ENCODE measurements around the gene CNGA3. TPM values are rescaled to one million over a fixed set of nuclear protein-coding genes. Genes with fewer than 3 reads are reported as not detected.

The CNGA3 gene
- total and polyA plus RNA-seq, 2 of the 8 experiments (the other 6 are each of a cell fraction or from before 2014, with no cell fraction given) = 0.02 TPM; not detected in 1

DNA sequence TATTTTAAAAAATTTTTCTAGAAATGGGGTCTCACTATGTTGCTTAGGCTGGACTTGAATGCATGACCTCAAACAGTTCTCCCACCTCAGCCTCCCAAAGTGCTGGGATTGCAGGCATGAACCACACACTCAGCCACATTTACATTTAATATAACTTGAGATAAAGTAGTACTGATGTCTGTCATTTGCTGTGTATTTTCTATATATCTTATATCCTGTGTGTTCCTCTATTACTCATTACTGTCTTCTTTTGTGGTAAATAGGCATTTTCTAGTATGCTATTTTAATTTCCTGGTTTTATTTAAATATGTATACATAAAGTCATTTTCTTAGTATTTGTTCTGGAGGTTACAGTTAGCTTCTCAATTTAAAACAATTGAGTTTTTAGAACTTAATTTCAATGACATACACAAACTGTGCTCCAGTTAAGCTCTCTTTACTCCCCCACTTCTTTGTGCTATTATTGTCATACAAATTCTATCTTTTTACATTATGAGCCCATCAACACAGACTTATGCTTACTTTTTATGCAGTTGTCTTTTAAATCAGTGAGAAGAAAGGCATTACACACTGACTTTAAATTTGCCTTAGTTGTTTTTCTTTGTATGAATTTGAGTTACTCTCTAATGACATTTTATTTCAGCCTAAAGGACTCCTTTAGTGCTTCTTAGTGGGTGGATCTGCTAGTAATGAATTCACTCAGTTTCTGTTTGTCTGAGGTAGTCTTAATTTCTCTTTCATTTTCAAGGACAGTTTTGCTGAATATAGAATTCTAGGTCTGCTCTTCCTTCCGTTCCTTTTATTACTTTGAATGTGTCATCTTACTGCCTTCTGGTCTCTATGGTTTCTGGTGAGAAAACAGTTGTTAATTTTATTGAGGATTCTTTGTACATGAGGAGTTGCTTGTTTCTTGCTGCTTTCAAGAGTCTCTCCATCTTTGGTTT is 92.2 kb downstream of the CNGA3 start (continued):
- no peak for TF ChIP-seq EZH2 (IDR thresholded peaks at IDR 0.05; ENCODE audit: low read depth, low read length, severe bottlenecking)
- TF ChIP-seq MAX (IDR thresholded peaks at IDR 0.05) = no peak
